HG02943 (cell line): Measurements from ENCODE around the gene SUN5.

Experiments used
- ATAC-seq: cut with Tn5 transposase; IDR thresholded peaks from one replicate; pipeline ENCODE4 v1.9.1; 2021; ENCODE audit warnings: mild to moderate bottlenecking, low read depth, moderate library complexity; ENCODE audit not compliant: unreplicated experiment

The SUN5 gene

GRCh38 chr20:33014336-33015113 lies 10.3 kb upstream of the SUN5 start:
- ATAC-seq = no peak

GRCh38 chr20:33013701-33014326 lies 9.6 kb upstream of the SUN5 start:
- no peak for ATAC-seq

- ATAC-seq = no peak
These were observed 8.3 kb upstream of the SUN5 start for GRCh38 chr20:33012327-33013189.

DNA sequence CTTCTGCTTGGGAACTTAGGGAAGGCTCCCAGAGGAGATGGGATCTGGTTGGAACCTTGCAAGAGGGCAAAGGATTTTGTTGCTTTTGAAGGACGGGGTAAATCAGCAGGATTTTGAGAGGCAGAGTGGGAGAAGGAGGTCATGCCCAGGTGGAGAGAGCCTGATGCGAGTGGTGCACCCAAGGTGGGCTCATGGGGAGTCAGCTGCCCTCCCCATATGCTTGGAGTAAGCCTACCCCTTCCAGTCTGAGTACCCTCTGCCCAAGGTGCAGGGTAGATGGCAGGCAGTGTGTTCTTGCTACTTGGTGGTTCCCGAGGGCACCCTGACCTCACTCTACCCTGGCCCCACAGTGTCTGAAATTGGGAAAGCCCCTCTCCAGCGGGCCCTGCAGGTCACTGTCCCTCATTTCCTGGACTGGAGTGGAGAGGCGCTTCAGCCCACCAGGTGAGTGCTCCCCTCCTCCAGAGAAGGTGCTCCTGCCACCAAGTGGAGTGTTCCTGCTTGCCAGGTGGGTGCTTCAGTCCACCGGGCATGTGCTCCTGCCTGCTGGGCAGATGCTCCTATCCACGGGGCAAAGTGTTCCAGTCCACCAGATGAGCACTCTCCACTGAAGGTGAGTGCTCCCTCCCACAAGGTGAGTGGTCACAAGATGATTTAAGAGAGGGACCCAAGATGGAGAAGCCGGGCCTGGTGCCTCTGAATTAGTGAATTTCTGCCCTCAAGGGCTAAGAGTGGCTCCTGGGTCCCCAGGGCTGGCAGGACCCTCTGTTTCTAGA lies 6.6 kb upstream of the SUN5 start:
- no peak for ATAC-seq

GRCh38 chr20:33010133-33010504 lies 5.9 kb upstream of the SUN5 start:
- no peak for ATAC-seq

GRCh38 chr20:33009214-33010132 lies 5.2 kb upstream of the SUN5 start:
- no peak for ATAC-seq

DNA sequence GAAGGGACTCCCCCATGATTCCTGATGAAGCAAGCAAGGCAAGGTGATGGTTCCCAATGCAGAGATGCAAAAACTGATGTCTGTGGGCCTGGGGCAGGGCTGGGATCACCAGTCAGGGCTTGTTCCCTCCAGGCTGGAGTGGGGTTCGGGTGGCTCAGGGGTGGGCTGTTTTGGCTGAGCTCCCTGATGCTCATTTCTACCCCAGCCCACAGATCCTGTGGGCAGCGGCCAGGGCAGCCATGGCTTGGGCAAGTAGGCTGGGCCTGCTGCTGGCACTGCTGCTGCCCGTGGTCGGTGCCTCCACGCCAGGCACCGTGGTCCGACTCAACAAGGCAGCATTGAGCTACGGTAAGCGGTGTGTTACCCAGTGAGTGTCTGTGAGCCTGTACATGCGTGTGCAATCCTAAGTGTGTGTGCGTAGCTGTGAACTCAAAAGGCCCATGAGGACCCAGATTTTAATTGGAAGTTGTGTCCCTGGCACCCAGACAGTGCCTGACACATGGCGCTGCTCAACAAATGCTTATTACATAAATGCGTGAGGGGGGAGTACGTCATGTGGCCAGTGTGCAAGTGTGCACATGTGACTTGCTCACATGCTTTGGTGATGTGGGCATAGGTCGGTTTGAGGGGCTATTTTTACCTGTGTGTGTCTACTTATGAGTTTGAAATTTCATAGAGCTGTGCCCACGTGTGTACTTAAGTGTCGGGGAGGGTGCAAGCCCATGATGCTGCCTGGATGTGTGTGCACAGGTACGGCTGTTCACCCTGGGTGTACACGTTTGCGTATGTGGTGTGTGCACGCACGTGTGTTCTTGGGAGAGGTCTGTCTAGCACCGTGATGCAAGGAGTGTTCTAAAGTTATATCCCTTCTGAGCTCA lies 4.3 kb upstream of the SUN5 start:
- ATAC-seq = no peak

- ATAC-seq = no peak
These were observed 3.4 kb upstream of the SUN5 start, which contains the start of gene BPIFB2 for GRCh38 chr20:33007376-33008335. Gene BPIFB2 (plus strand): TSS chr20:33007704. CDS start chr20:33008575, 871 bp downstream.

- no peak for ATAC-seq
These were observed 2.6 kb upstream of the SUN5 start for GRCh38 chr20:33006776-33007375.

DNA sequence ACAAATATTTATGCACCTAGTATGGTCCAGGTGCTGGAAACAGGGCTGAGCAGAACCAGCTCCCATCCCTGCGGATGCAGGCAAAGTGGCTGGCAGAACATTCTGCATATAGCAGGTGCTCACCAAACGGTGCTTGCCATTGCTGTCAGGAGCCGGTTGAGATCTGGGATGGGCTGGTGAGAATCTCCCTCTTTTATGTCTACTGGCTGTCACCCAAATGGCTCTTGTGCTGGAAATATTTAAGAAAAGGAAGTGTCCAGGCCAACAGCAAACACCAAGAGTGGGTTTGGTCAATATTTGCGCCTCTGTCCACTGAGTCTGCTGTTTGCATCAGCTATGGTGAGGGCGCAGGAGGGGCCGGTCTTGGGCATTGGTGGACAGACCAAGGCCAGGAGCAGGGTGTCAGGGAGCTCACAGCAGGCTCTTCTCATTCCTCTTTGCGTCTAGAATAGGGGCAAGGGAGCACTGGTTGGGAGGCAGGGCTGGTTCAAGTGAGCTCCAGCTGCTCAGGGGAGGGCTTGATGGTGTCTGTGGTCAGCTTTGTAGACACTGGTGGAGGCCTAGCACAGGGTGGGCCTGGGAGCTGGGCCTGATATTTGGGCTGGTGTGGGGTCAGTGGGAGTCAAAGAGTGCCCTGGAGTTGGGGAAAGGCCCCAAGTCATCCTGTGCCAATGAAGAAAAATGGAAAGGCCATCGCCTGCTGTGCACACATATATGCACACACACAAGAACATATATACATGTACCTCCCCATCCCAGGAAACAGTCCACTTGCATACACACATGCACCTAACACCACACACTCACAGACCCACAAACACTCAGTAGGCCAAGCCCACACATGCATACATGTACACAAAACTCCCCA lies 1.9 kb upstream of the SUN5 start:
- ATAC-seq = no peak

DNA sequence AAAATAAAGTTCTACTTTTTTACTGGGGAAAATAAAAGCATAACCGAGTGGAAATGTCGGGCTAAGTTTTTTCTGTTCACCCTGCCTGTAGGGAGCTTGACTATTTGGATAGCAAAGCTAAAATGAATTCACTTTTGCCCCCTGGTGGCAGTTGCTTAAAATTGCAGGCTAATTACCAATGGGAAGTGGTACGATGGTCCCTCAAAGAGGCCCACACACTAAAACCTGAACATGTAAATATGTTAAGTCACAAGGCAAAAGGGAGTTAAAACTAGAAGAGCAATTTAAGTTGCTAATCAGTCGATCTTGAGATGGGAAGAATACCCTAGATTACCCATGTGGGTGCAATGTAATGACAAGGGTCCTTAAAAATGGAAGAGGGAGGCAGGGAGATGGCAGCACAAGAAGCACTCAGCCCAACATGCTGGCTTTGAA lies 916 bp upstream of the SUN5 start:
- no peak for ATAC-seq

DNA sequence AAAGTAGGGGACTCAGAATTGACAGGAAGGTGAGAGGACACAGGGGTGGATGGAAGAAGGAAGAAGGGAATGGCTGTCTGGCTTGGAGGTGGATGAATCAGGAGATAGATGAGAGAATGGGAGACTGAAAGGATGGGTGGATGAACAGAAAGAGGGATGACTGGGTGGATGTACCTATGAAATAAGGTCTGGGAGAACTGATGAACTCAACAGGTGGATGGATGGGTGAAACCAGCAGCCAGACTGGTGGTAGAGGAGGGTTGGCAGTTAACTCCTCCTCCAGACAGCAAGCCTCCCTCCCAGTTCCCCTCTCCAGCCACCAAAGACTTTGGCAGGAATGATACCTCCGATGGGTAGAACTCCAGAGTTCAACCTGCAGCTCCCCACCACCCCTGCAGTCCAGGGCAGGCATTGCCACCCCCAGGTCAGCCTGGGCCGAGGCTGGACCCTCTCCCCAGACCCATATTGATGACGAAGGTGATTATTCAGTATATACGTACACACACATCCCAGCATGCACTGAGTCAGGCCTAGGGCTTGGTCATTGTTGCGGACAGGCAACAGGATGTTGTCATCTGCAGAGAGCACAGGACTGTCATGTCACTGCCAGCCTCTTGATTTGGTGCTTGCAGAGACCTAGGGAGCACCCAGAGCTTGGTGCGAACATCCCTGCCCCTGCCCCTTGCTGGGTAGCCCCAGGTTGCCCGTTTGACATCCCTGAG lies 2.0 kb downstream of the SUN5 start:
- no peak for ATAC-seq

DNA sequence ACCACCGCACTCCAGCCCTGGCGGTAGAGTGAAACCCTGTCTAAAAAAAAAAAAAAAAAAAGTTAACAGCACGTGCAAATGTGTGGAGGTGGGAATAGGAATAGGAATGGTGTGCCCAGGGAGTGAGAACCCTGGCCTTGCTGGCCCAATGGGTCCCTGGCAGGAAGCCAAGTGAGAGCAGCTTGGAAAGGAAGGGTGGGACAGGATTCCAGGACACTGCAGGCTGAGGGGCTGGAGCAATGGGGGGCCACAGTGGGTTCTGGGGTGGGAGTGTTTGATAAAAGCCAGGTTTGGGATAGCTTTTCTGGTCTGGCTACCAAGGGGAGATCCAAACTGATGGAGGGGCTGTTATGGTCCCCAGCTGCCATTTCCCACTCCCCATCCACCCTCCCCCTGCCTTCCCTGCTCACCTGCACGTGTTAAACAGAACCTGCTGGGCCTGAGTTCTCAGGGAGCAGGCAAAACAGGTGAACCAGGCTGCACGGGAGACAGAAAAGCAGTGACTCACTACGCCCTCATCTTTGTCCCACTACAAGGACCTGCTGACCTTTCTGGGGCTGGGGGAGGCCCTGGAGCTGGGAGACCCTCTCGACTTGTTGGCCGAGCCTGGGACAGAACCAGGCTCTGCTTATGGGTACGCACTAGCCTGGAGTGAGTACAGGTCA lies 3.3 kb downstream of the SUN5 start:
- ATAC-seq = no peak

GRCh38 chr20:32999603-33000250 lies 4.5 kb downstream of the SUN5 start:
- ATAC-seq = no peak
